Inferior parietal cortex (tissue), 1 donor: ENCODE results near the gene DDX4.

ENCODE experiments used
- DNase-seq: peaks from one replicate; pipeline ENCODE4 v3.0.0-alpha.2; 2016; ENCODE audit errors: extremely low spot score

DDX4 gene

GRCh38 chr5:55866485-55866884 is 128.6 kb downstream of the DDX4 start:
- DNase-seq, result no peak
